HepG2 (cell line): ENCODE results near the gene IFIH1. TPM values are rescaled to one million over a fixed set of nuclear protein-coding genes. Genes with fewer than 3 reads are reported as not detected.

Experiments used
- ATAC-seq: fragments of 200-7000 bp; cut with Tn5 transposase; 3 replicates; pipeline ENCODE4 v1.9.1; 2020; ENCODE audit warnings: mild to moderate bottlenecking, moderate library complexity
- BruUV-seq: library from RNA; stranded (reverse); fragments of 400-500 nt; replicated peaks from 2 replicates; lab custom pipeline; 2021; lab: Mats Ljungman, UMichigan
- CTCF ChIA-PET: fragments of 300-600 bp; formaldehyde crosslinking; extraction: SDS; loops from one replicate; lab custom pipeline; 2021; ENCODE audit warnings: low total read pairs, inconsistent platforms, low intra/inter-chr PET ratio; lab: Yijun Ruan, JAX
- POLR2A ChIA-PET: fragments of 350-600 bp; sonication (Branson Sonifier 250); formaldehyde crosslinking; loops from one replicate; lab custom pipeline; 2020; ENCODE audit warnings: antibody characterized with exemption, inconsistent platforms; lab: Yijun Ruan, JAX
- DNase-seq: peaks from one replicate; pipeline ENCODE4 v3.0.0-alpha.2; 2015; ENCODE audit warnings: low spot score
- FAIRE-seq: peaks from 3 replicates; lab custom pipeline; 2011; peaks lifted over from hg19 to GRCh38; lab: Jason Lieb, UNC
- H2AFZ ChIP-seq: one replicate; pipeline ENCODE4 v1.6.1; 2011; ENCODE audit warnings: low read length, inconsistent platforms
- H3K27ac ChIP-seq: fragments of 300-600 bp; 3 replicates; pipeline ENCODE4 v1.8.0; 2011; ENCODE audit warnings: mixed run types, mild to moderate bottlenecking, mixed read lengths, low read length, inconsistent platforms; ENCODE audit not compliant: insufficient read depth; ENCODE audit errors: extremely low read length
- H3K27me3 ChIP-seq, 2 experiments: fragments of 200-600 bp in 1 of 2; 2 replicates in 1 of 2; 3 replicates in 1 of 2; pipeline versions ENCODE4 v1.6.0 to v1.8.0; 2011; ENCODE audit warnings: low read length in 2 of 2, mild to moderate bottlenecking in 2 of 2, moderate library complexity in 2 of 2, inconsistent platforms in 1 of 2; ENCODE audit not compliant: insufficient read depth in 2 of 2, control insufficient read depth in 1 of 2
- H3K36me3 ChIP-seq, 2 experiments: fragments of 200-600 bp in 1 of 2; replicated peaks in 1 of 2; 2 replicates in 1 of 2; 3 replicates in 1 of 2; pipeline versions ENCODE4 v1.5.1 to v1.8.0; 2011; ENCODE audit warnings: low read length in 2 of 2, inconsistent platforms in 1 of 2; ENCODE audit not compliant: insufficient read depth in 2 of 2, control insufficient read depth in 1 of 2
- H3K4me1 ChIP-seq: 2 replicates; pipeline ENCODE4 v1.5.1; 2012; ENCODE audit warnings: low read length, inconsistent platforms; ENCODE audit not compliant: insufficient read depth
- H3K4me2 ChIP-seq: 2 replicates; pipeline ENCODE4 v1.6.0; 2011; ENCODE audit warnings: low read depth, low read length, inconsistent platforms
- H3K4me3 ChIP-seq, 3 experiments: fragments of 200-600 bp in 1 of 3; sonication (generic), shearing (Covaris generic) in 1 of 3; replicated peaks in 1 of 3; 2 replicates each; pipeline ENCODE4 v1.5.1; 2011 to 2016; ENCODE audit warnings: low read length in 3 of 3, inconsistent platforms in 2 of 3, low read depth in 2 of 3, mild to moderate bottlenecking in 2 of 3, control low read depth in 1 of 3, mixed read lengths in 1 of 3; ENCODE audit not compliant: insufficient read depth in 1 of 3
- H3K79me2 ChIP-seq: one replicate; pipeline ENCODE4 v1.6.1; 2011; ENCODE audit warnings: low read length, inconsistent platforms; ENCODE audit not compliant: insufficient read depth
- H3K9ac ChIP-seq: 2 replicates; pipeline ENCODE4 v1.6.0; 2011; ENCODE audit warnings: mild to moderate bottlenecking, low read depth, low read length, inconsistent platforms; ENCODE audit not compliant: insufficient read depth
- H3K9me3 ChIP-seq: 2 replicates; pipeline ENCODE4 v1.5.1; 2012; ENCODE audit warnings: mild to moderate bottlenecking, low read length
- H4K20me1 ChIP-seq: 2 replicates; pipeline ENCODE4 v1.6.0; 2011; ENCODE audit warnings: inconsistent platforms, mild to moderate bottlenecking, low read length, moderate library complexity; ENCODE audit not compliant: insufficient read depth
- ATF1 ChIP-seq: IDR thresholded peaks from 2 replicates; pipeline ENCODE4 v1.6.1; 2016; ENCODE audit warnings: mild to moderate bottlenecking, control low read depth
- HNF1A ChIP-seq, 2 experiments: sonication (generic) in 1 of 2; formaldehyde crosslinking in 1 of 2; IDR thresholded peaks; 2 replicates each; pipeline versions ENCODE4 v1.4.0 to v1.6.1; 2016 to 2020; ENCODE audit warnings: borderline replicate concordance in 1 of 2, low read depth in 1 of 2, mild to moderate bottlenecking in 1 of 2, missing genetic modification reagents in 1 of 2
- KIAA2018 ChIP-seq: sonication (generic); formaldehyde crosslinking; IDR thresholded peaks from 2 replicates; pipeline ENCODE4 v1.5.0; 2020; ENCODE audit warnings: mild to moderate bottlenecking, missing genetic modification reagents, borderline replicate concordance
- MATR3 ChIP-seq: sonication (generic); formaldehyde crosslinking; IDR thresholded peaks from 2 replicates; pipeline ENCODE4 v1.4.0; 2020; ENCODE audit warnings: missing genetic modification reagents
- RXRB ChIP-seq: IDR thresholded peaks from 2 replicates; pipeline ENCODE4 v1.6.1; 2016; ENCODE audit warnings: borderline replicate concordance, missing genetic modification reagents, missing compliant biosample characterization
- SMC3 ChIP-seq: IDR thresholded peaks from 2 replicates; pipeline ENCODE4 v1.6.1; 2011; ENCODE audit warnings: low read length, improper control_type of control experiment
- SNAPC5 ChIP-seq: sonication (generic); formaldehyde crosslinking; IDR thresholded peaks from 2 replicates; pipeline ENCODE4 v1.8.1; 2023; ENCODE audit warnings: mild to moderate bottlenecking, missing genetic modification reagents, borderline replicate concordance
- TEAD3 ChIP-seq: optimal IDR thresholded peaks from 2 replicates; pipeline ENCODE3; 2016; ENCODE audit warnings: borderline replicate concordance
- THAP8 ChIP-seq: sonication (generic); formaldehyde crosslinking; IDR thresholded peaks from 2 replicates; pipeline ENCODE4 v1.5.1; 2020; ENCODE audit warnings: missing genetic modification reagents, mild to moderate bottlenecking, borderline replicate concordance
- ZNF331 ChIP-seq: sonication (generic); formaldehyde crosslinking; IDR thresholded peaks from 2 replicates; pipeline ENCODE4 v1.4.0; 2020; ENCODE audit warnings: missing genetic modification reagents
- ZNF547 ChIP-seq: sonication (generic); formaldehyde crosslinking; IDR thresholded peaks from 2 replicates; pipeline ENCODE4 v1.5.1; 2020; ENCODE audit warnings: mild to moderate bottlenecking, missing genetic modification reagents
- WGBS: methylation state at CpG from one replicate; pipeline ENCODE4 v1.1.6; 2017; ENCODE audit warnings: low lambda C conversion rate; 5-methylcytosine and 5-hydroxymethylcytosine counted together
- in situ Hi-C: cut with HindIII; loops from 2 replicates; pipeline ENCODE4 v1.10.0; 2017; ENCODE audit warnings: low pct_unique_long_range_greater_than_20kb; ENCODE audit not compliant: extremely low pct_ligation_motif_present
- intact Hi-C: fragments of 100-400 bp; cut with micrococcal nuclease; formaldehyde crosslinking; loops from one replicate; pipeline ENCODE4 v1.10.0; 2022; ENCODE audit not compliant: unreplicated experiment
- polyA plus RNA-seq, 8 experiments: library from polyadenylated mRNA; depleted of rRNA in 3 of 8; stranded (reverse) in 7 of 8; unstranded in 1 of 8; fragments of >200 nt; fragmentation: Illumina TruSeq in 4 of 8; extraction: Trizol in 4 of 8; gene quantifications; 2 replicates each; pipeline versions ENCODE4 v1.2.1 to v1.2.3, GENCODE V29; 2011 to 2016; ENCODE audit warnings: low read depth in 4 of 8, missing spikeins in 1 of 8, mixed read lengths in 1 of 8; ENCODE audit not compliant: insufficient read depth in 1 of 8
- total RNA-seq, 5 experiments: library from RNA; depleted of rRNA; stranded (reverse); fragments of >200 nt; fragmentation: Illumina TruSeq; extraction: Trizol; gene quantifications; 2 replicates each; pipeline ENCODE4 v1.2.3, GENCODE V29; 2016; ENCODE audit warnings: low read depth in 1 of 5

The IFIH1 gene
- total and polyA plus RNA-seq, 2 of the 13 experiments (the other 11 are each of a cell fraction or from before 2014, with no cell fraction given), result 1.5 to 11.5 TPM

GRCh38 chr2:162221064-162221463, 97.4 kb downstream of the IFIH1 start:
- H3K9me3 ChIP-seq, result no peaks in the 10 kb centered on the region
- no peak overlapping the region for H2AFZ ChIP-seq
- ChIA-PET CTCF (interaction anchor here (0.9 to 3.0 kb wide), 3 partner anchors 77 to 113 kb away, joined by 3 to 38 read pairs (median 10); no protein-coding TSS in a partner anchor), POLR2A (no interaction called here)
- H3K4me3 ChIP-seq, result no peak overlapping the region
- no peaks in the 10 kb centered on the region for H3K4me1 ChIP-seq
- 25% methylated on average over 8 of the region's 11 CpGs for WGBS
- no peaks in the 10 kb centered on the region for H3K79me2 ChIP-seq
- intact Hi-C loops (loop anchor here (1.0 kb wide), 3 partner anchors 77 to 912 kb away; no protein-coding TSS in a partner anchor), in situ Hi-C loops (loop anchor here (5.0 kb wide), 1 partner anchor 76 kb away; no protein-coding TSS in a partner anchor)
- no peaks in the 10 kb centered on the region for H3K27me3 ChIP-seq
- DNase-seq (peak; percentile 56), ATAC-seq (peak; percentile 99), FAIRE-seq (peak; percentile 18)
- no peak overlapping the region for H3K4me2 ChIP-seq
- H3K27ac ChIP-seq, result no peak overlapping the region
- no TSS peak for BruUV-seq
- no peaks in the 10 kb centered on the region for H4K20me1 ChIP-seq
- no peaks in the 10 kb centered on the region for H3K36me3 ChIP-seq
- H3K9ac ChIP-seq, result no peak overlapping the region
- TF ChIP-seq ZNF547 (CRISPR knock-in tag) (peak; percentile 35; the same call in 1 of the 2 replicates), ZNF331 (CRISPR knock-in tag) (0 out of 2 replicates have a peak, but pooled peaks have one; percentile 60), HNF1A (IDR thresholded peaks at IDR 0.05; ENCODE audit: low read depth) (no peak), HNF1A (CRISPR knock-in tag; IDR thresholded peaks at IDR 0.05; ENCODE audit: borderline replicate concordance) (no peak), THAP8 (CRISPR knock-in tag) (no peak), ATF1 (CRISPR knock-in tag) (no peak), RXRB (CRISPR knock-in tag) (no peak), SMC3 (peak; percentile 93), KIAA2018 (CRISPR knock-in tag) (no peak), MATR3 (CRISPR knock-in tag) (no peak), TEAD3 (CRISPR knock-in tag) (peak; percentile 45), SNAPC5 (CRISPR knock-in tag) (no peak)
